OCI-LY1 (cell line): Measurements from ENCODE around the gene AFF1.

ENCODE experiments used
- EZH2 ChIP-seq: fragments of 200-600 bp; sonication (generic), shearing (Covaris generic); IDR thresholded peaks from 2 replicates; pipeline ENCODE4 v1.8.0; 2017; ENCODE audit warnings: borderline replicate concordance, mixed run types, mild to moderate bottlenecking, antibody characterized with exemption, low read length, moderate library complexity, mixed read lengths
- TF ChIP-seq, protein P1 (sequence below): fragments of 200-600 bp; sonication (generic), shearing (Covaris generic); IDR thresholded peaks from 2 replicates; pipeline ENCODE4 v1.5.1; 2017; ENCODE audit warnings: mild to moderate bottlenecking, antibody characterized with exemption, low read length, moderate library complexity, mixed read lengths

DNA sequence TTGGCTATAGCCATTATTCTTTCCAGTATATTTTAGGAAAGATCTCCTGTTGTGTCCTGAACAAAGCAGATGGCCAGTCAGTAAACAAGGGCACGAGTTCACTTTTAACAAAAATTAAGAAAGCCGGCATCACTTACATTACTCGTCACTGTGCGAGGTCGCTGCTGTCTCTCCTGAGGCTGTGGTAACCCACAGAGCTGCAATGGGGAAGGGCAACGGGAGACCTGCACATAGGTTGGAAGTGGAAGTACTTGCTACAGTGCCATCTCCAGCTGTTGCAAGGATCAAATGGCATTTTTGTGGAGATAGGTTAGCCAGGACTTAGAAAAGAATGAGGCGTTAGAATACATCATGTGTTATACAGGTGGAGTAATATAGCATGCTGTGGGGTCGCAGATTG lies 153.4 kb downstream of the AFF1 start:
- TF ChIP-seq, protein P1, sequence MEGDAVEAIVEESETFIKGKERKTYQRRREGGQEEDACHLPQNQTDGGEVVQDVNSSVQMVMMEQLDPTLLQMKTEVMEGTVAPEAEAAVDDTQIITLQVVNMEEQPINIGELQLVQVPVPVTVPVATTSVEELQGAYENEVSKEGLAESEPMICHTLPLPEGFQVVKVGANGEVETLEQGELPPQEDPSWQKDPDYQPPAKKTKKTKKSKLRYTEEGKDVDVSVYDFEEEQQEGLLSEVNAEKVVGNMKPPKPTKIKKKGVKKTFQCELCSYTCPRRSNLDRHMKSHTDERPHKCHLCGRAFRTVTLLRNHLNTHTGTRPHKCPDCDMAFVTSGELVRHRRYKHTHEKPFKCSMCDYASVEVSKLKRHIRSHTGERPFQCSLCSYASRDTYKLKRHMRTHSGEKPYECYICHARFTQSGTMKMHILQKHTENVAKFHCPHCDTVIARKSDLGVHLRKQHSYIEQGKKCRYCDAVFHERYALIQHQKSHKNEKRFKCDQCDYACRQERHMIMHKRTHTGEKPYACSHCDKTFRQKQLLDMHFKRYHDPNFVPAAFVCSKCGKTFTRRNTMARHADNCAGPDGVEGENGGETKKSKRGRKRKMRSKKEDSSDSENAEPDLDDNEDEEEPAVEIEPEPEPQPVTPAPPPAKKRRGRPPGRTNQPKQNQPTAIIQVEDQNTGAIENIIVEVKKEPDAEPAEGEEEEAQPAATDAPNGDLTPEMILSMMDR = no peak
- no peak for TF ChIP-seq EZH2
